H1 (cell line): Measurements from ENCODE around the gene RIN3. TPM values are rescaled to one million over a fixed set of nuclear protein-coding genes. Genes with fewer than 3 reads are reported as not detected.

Source experiments
- ASH2L ChIP-seq: fragments of 200-600, 300-600 bp; sonication (generic); IDR thresholded peaks from one replicate; pipeline ENCODE4 v1.7.1; 2017; ENCODE audit warnings: low read length
- ATF2 ChIP-seq: IDR thresholded peaks from 2 replicates; pipeline ENCODE4 v1.6.1; 2012; ENCODE audit warnings: low read length, inconsistent platforms
- CTCF ChIP-seq, 3 experiments: IDR thresholded peaks; 1 replicate in 2 of 3; 2 replicates in 1 of 3; pipeline versions ENCODE4 v1.5.1 to v1.6.1; 2011; ENCODE audit warnings: low read length in 3 of 3, mild to moderate bottlenecking in 3 of 3, inconsistent platforms in 2 of 3, low read depth in 1 of 3, moderate library complexity in 1 of 3; ENCODE audit not compliant: insufficient read depth in 1 of 3; ENCODE audit errors: control extremely low read depth in 1 of 3
- polyA plus RNA-seq, 7 experiments: library from polyadenylated mRNA; depleted of rRNA in 3 of 7; stranded (reverse) in 5 of 7; unstranded in 2 of 7; fragments of >200 nt in 5 of 7; fragments of 200-250 nt in 2 of 7; gene quantifications; 1 replicate in 5 of 7; 2 replicates in 1 of 7; 4 replicates in 1 of 7; pipeline versions ENCODE4 v1.2.1 to v1.2.3, GENCODE V29; 2011 to 2013; ENCODE audit warnings: missing spikeins in 2 of 7, mixed read lengths in 2 of 7
- total RNA-seq: library from RNA; stranded (reverse); fragmentation: NEBNext Ultra II Directional; extraction: Animal tissue kit (Norgen Biotek cat#: 25700); gene quantifications from 2 replicates; pipeline ENCODE4 v1.2.1, GENCODE V29; 2021

The RIN3 gene
- total and polyA plus RNA-seq, 2 of the 8 experiments (the other 6 are each of a cell fraction or from before 2014, with no cell fraction given): 0.59 to 1.5 TPM

GRCh38 chr14:92464156-92464555 is 49.4 kb upstream of the RIN3 start (continued):
- no peak for TF ChIP-seq CTCF (IDR thresholded peaks at IDR 0.05; ENCODE audit: control extremely low read depth in 1 of 3, insufficient read depth in 1 of 3, low read depth in 1 of 3, low read length in 3 of 3)
- no peak for TF ChIP-seq ASH2L
- no peak for TF ChIP-seq ATF2
